GM18858 (cell line): ENCODE measurements around the gene LGALS7.

Experiments used
- ATAC-seq: cut with Tn5 transposase; IDR thresholded peaks from one replicate; pipeline ENCODE4 v1.9.1; 2021; ENCODE audit not compliant: unreplicated experiment

Gene LGALS7

GRCh38 chr19:38727868-38728660, 45.3 kb downstream of the LGALS7 start:
- ATAC-seq: no peak

- ATAC-seq: no peak
Observed at GRCh38 chr19:38727306-38727867, 45.9 kb downstream of the LGALS7 start.

- ATAC-seq: no peak
Observed at GRCh38 chr19:38726761-38727301, 46.5 kb downstream of the LGALS7 start.

GRCh38 chr19:38726284-38726673, 47.0 kb downstream of the LGALS7 start:
- ATAC-seq: no peak

GRCh38 chr19:38725469-38726283, 47.6 kb downstream of the LGALS7 start:
- ATAC-seq: no peak

GRCh38 chr19:38723990-38724854, 49.1 kb downstream of the LGALS7 start:
- ATAC-seq: no peak

- no peak for ATAC-seq
Observed at GRCh38 chr19:38723606-38723965, 49.7 kb downstream of the LGALS7 start.

- ATAC-seq: no peak
Observed at GRCh38 chr19:38722947-38723605, 50.2 kb downstream of the LGALS7 start.

- ATAC-seq: no peak
Observed at GRCh38 chr19:38721979-38722773, 51.1 kb downstream of the LGALS7 start.

- ATAC-seq: no peak
Observed at GRCh38 chr19:38721496-38721895, 51.8 kb downstream of the LGALS7 start.
